Activated naive CD4-positive, alpha-beta T cell treated with anti-CD3 and anti-CD28 coated beads for 36 hours (primary cell): ENCODE data around the gene PACC1. TPM values are rescaled to one million over a fixed set of nuclear protein-coding genes. Genes with fewer than 3 reads are reported as not detected.
"Not testable (repeated sequence)": the region's sequence is repeated elsewhere in the genome, so short reads cannot be mapped to it uniquely, and the experiment has no call there.

ENCODE experiments used
- CTCF ChIA-PET: fragments of 350-600 bp; sonication (Branson Sonifier 250); formaldehyde crosslinking; loops from one replicate; lab custom pipeline; 2021; ENCODE audit warnings: antibody characterized with exemption; lab: Charles Lee
- DNase-seq: peaks from one replicate; pipeline ENCODE4 v3.0.0-alpha.2; 2020
- H3K27ac Mint-ChIP-seq: one replicate; pipeline ENCODE4 v1.8.0; 2021; ENCODE audit warnings: mild to moderate bottlenecking, mixed read lengths
- H3K27me3 Mint-ChIP-seq: one replicate; pipeline ENCODE4 v1.8.0; 2021; ENCODE audit warnings: low read depth, mixed read lengths
- H3K36me3 Mint-ChIP-seq: one replicate; pipeline ENCODE4 v1.8.0; 2021; ENCODE audit warnings: low read depth, mixed read lengths
- H3K4me1 Mint-ChIP-seq: one replicate; pipeline ENCODE4 v1.8.0; 2021; ENCODE audit warnings: low read depth, mixed read lengths
- H3K4me3 Mint-ChIP-seq: one replicate; pipeline ENCODE4 v1.8.0; 2021; ENCODE audit warnings: mild to moderate bottlenecking, moderate library complexity, mixed read lengths
- H3K9me3 Mint-ChIP-seq: one replicate; pipeline ENCODE4 v1.8.0; 2021; ENCODE audit warnings: mixed read lengths
- intact Hi-C: fragments of 100-400 bp; cut with micrococcal nuclease; formaldehyde crosslinking; loops from one replicate; pipeline ENCODE4 v1.15.1; 2023
- total RNA-seq, 2 experiments: library from RNA; stranded (reverse); gene quantifications; one replicate each; pipeline ENCODE4 v1.2.3, GENCODE V29; 2021

PACC1 gene
- total RNA-seq, 2 experiments from 2014 or later: 9.5 to 10.2 TPM

GRCh38 chr1:212413902-212414327 lies 771 bp downstream of the PACC1 start:
- H3K9me3 Mint-ChIP-seq: no peaks in the 10 kb centered on the region
- H3K36me3 Mint-ChIP-seq: peaks cover 20% of the 10 kb centered on the region
- H3K4me1 Mint-ChIP-seq: peaks cover 23% of the 10 kb centered on the region
- no peaks in the 10 kb centered on the region for H3K27me3 Mint-ChIP-seq
- no peak overlapping the region for H3K27ac Mint-ChIP-seq
- intact Hi-C loops: loop anchor here (1.0 to 5.0 kb wide), 8 partner anchors 18 to 837 kb away; partner anchors contain the start of genes ATF3, DTL, INTS7 and LPGAT1
- H3K4me3 Mint-ChIP-seq: peak overlapping the region; percentile 95
- DNase-seq: no peak
- CTCF ChIA-PET: interaction anchor here (0.7 to 2.6 kb wide), 2 partner anchors 42 to 437 kb away, joined by 3 to 16 read pairs; no protein-coding TSS in a partner anchor

DNA sequence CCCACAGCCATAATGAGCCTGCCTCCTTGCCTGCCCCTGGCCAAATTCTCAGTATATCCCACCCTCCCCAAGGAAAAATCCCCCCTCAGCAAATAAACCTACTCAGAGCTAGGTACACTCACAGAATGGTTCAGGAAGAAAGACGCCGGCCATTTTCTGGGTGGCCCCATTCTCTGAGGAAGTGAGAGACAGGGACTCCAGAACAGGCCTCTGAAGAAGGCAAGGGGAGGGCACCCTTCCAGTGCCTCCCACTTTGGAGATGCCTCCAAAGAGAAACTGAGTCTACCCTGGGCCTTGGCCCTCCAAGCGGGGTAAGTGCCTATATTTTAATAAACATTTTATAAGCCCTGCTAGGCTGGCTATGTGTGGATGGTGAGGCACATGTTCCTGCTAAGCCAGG lies 2.3 kb downstream of the PACC1 start:
- CTCF ChIA-PET: no interaction called here
- Mint-ChIP-seq H3K27ac (no peak overlapping the region), H3K4me1 (peaks cover 23% of the 10 kb centered on the region), H3K9me3 (no peaks in the 10 kb centered on the region), H3K27me3 (no peaks in the 10 kb centered on the region), H3K36me3 (peaks cover 25% of the 10 kb centered on the region), H3K4me3 (no peak overlapping the region)
- intact Hi-C loops: loop anchor here (5.0 kb wide), 2 partner anchors 195 to 580 kb away; partner anchors contain the start of genes ATF3 and LPGAT1
- no peak for DNase-seq

- no peaks in the 10 kb centered on the region for H3K27me3 Mint-ChIP-seq
- DNase-seq: no peak
- CTCF ChIA-PET: interaction anchor here (1.5 kb wide), 1 partner anchor 46 kb away, joined by 7 read pairs; no protein-coding TSS in a partner anchor
- intact Hi-C loops: loop anchor here (5.0 kb wide), 2 partner anchors 197 to 578 kb away; partner anchors contain the start of genes ATF3 and LPGAT1
- H3K4me1 Mint-ChIP-seq: peaks cover 23% of the 10 kb centered on the region
- H3K4me3 Mint-ChIP-seq: no peak overlapping the region
- no peaks in the 10 kb centered on the region for H3K9me3 Mint-ChIP-seq
- H3K27ac Mint-ChIP-seq: no peak overlapping the region
- peaks cover 32% of the 10 kb centered on the region for H3K36me3 Mint-ChIP-seq
These were observed 4.4 kb downstream of the PACC1 start for GRCh38 chr1:212410231-212410820.

GRCh38 chr1:212402666-212403321 lies 11.9 kb downstream of the PACC1 start:
- H3K27me3 Mint-ChIP-seq: no peaks in the 10 kb centered on the region
- no peak for DNase-seq
- CTCF ChIA-PET: interaction anchor here (0.7 kb wide), 1 partner anchor 147 kb away, joined by 4 read pairs; no protein-coding TSS in a partner anchor
- no peak overlapping the region for H3K4me3 Mint-ChIP-seq
- peaks cover 2% of the 10 kb centered on the region for H3K9me3 Mint-ChIP-seq
- intact Hi-C loops: no loop called here
- peaks cover 11% of the 10 kb centered on the region for H3K4me1 Mint-ChIP-seq
- H3K36me3 Mint-ChIP-seq: peaks cover 44% of the 10 kb centered on the region
- H3K27ac Mint-ChIP-seq: no peak overlapping the region

- CTCF ChIA-PET: no interaction called here
- Mint-ChIP-seq H3K36me3 (peaks cover 47% of the 10 kb centered on the region), H3K4me1 (peaks cover 11% of the 10 kb centered on the region), H3K27me3 (no peaks in the 10 kb centered on the region), H3K4me3 (no peak overlapping the region), H3K27ac (no peak overlapping the region), H3K9me3 (peaks cover 6% of the 10 kb centered on the region)
- intact Hi-C loops: no loop called here
- no peak for DNase-seq
These were observed 12.7 kb downstream of the PACC1 start for GRCh38 chr1:212401838-212402582.

GRCh38 chr1:212401042-212401441 lies 13.6 kb downstream of the PACC1 start:
- peaks cover 15% of the 10 kb centered on the region for H3K9me3 Mint-ChIP-seq
- peaks cover 50% of the 10 kb centered on the region for H3K36me3 Mint-ChIP-seq
- no peak for DNase-seq
- H3K27me3 Mint-ChIP-seq: no peaks in the 10 kb centered on the region
- CTCF ChIA-PET: no interaction called here
- H3K4me1 Mint-ChIP-seq: peaks cover 11% of the 10 kb centered on the region
- intact Hi-C loops: no loop called here
- no peak overlapping the region for H3K27ac Mint-ChIP-seq
- H3K4me3 Mint-ChIP-seq: no peak overlapping the region

GRCh38 chr1:212397171-212397570 lies 17.5 kb downstream of the PACC1 start:
- H3K4me1 Mint-ChIP-seq: peaks cover under 1% of the 10 kb centered on the region
- CTCF ChIA-PET: interaction anchor here (0.7 kb wide), 1 partner anchor 21 kb away, joined by 3 read pairs; no protein-coding TSS in a partner anchor
- H3K36me3 Mint-ChIP-seq: peaks cover 38% of the 10 kb centered on the region
- no peak overlapping the region for H3K27ac Mint-ChIP-seq
- H3K27me3 Mint-ChIP-seq: no peaks in the 10 kb centered on the region
- intact Hi-C loops: no loop called here
- peaks cover 24% of the 10 kb centered on the region for H3K9me3 Mint-ChIP-seq
- no peak for DNase-seq
- no peak overlapping the region for H3K4me3 Mint-ChIP-seq

GRCh38 chr1:212396638-212397037 lies 18.0 kb downstream of the PACC1 start:
- intact Hi-C loops: no loop called here
- Mint-ChIP-seq H3K4me3 (no peak overlapping the region), H3K27ac (no peak overlapping the region), H3K9me3 (peaks cover 24% of the 10 kb centered on the region), H3K27me3 (no peaks in the 10 kb centered on the region), H3K4me1 (no peaks in the 10 kb centered on the region), H3K36me3 (peaks cover 42% of the 10 kb centered on the region)
- DNase-seq: no peak
- CTCF ChIA-PET: interaction anchor here (0.7 kb wide), 1 partner anchor 20 kb away, joined by 3 read pairs; no protein-coding TSS in a partner anchor

DNA sequence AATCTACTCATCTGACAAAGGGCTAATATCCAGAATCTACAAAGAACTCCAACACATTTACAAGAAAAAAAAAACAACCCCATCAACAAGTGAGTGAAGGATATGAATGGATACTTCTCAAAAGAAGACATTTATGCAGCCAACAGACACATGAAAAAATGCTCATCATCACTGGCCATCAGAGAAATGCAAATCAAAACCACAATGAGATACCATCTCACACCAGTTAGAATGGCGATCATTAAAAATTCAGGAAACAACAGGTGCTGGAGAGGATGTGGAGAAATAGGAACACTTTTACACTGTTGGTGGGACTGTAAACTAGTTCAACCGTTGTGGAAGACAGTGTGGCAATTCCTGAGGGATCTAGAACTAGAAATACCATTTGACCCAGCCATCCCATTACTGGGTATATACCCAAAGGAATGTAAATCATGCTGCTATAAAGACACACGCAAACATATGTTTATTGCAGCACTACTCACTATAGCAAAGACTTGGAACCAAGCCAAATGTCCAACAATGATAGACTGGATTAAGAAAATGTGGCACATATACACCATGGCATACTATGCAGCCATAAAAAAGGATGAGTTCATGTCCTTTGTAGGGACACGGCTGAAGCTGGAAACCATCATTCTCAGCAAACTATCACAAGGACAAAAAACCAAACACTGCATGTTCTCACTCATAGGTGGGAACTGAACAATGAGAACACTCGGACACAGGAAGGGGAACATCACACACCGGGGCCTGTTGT lies 18.8 kb downstream of the PACC1 start:
- Mint-ChIP-seq H3K9me3 (peaks cover 30% of the 10 kb centered on the region), H3K36me3 (peaks cover 48% of the 10 kb centered on the region)
- intact Hi-C loops, H3K4me3 Mint-ChIP-seq, H3K4me1 Mint-ChIP-seq, H3K27me3 Mint-ChIP-seq, H3K27ac Mint-ChIP-seq, CTCF ChIA-PET, DNase-seq: not testable (repeated sequence)

DNA sequence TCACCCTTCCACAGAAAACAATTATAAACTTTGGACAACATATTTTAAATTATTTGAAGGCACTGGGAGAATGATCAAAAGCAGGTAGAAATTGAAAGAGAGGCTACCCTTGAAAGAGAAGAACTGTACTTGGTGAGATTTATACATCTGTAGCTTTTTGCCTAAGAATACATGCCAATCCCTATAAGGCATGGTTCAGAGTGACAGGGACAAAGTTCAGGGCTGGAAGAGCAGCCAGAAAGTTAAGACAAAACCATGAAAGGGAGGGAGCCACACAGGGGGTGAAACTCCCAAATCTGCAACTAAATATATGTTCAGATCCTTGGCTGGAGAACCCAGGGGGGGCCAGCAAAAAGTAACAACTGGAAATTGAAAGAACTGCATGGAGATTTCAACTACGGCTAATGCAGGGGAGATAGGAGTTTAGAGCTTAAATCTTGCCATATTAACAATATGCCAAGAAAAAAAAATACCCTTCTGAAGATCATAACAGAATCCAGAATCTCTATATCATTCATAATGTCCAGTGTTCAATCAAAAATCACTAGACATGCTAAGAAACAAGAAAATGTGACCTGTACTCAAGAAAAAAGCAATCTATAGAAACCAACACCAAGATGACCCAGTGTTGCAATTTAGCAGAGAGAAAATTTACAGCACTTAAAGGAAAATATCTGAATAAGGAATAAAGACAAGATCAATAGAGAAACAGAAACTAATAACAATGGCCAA lies 25.5 kb downstream of the PACC1 start:
- Mint-ChIP-seq H3K36me3 (peaks cover 39% of the 10 kb centered on the region), H3K27me3 (no peaks in the 10 kb centered on the region), H3K9me3 (peaks cover 17% of the 10 kb centered on the region), H3K27ac (no peak overlapping the region), H3K4me3 (no peak overlapping the region), H3K4me1 (no peaks in the 10 kb centered on the region)
- CTCF ChIA-PET: no interaction called here
- intact Hi-C loops: no loop called here
- DNase-seq: no peak

GRCh38 chr1:212386029-212386428 lies 28.7 kb downstream of the PACC1 start:
- CTCF ChIA-PET: interaction anchor here (2.2 kb wide), 1 partner anchor 70 kb away, joined by 9 read pairs; no protein-coding TSS in a partner anchor
- H3K4me3 Mint-ChIP-seq: no peak overlapping the region

More at GRCh38 chr1:212386029-212386428, 28.7 kb downstream of the PACC1 start:
- H3K4me1 Mint-ChIP-seq: no peaks in the 10 kb centered on the region
- no peaks in the 10 kb centered on the region for H3K27me3 Mint-ChIP-seq
- intact Hi-C loops: no loop called here
- H3K36me3 Mint-ChIP-seq: peaks cover 27% of the 10 kb centered on the region
- no peak for DNase-seq
- H3K9me3 Mint-ChIP-seq: peaks cover 9% of the 10 kb centered on the region
- H3K27ac Mint-ChIP-seq: no peak overlapping the region
